Pancreas (tissue), 10 donors: ENCODE data around the gene LYST. TPM values are rescaled to one million over a fixed set of nuclear protein-coding genes. Genes with fewer than 3 reads are reported as not detected.

Experiments
- ATAC-seq, 4 donors: fragments of 200-7000 bp; cut with Tn5 transposase; one replicate each; pipeline versions ENCODE4 v1.8.0 to v1.9.1; 2020; ENCODE audit warnings: mild to moderate bottlenecking in 4 of 4, moderate library complexity in 4 of 4
- DNase-seq, 6 donors: peaks; one replicate each; pipeline ENCODE4 v3.0.0-alpha.2; 2020
- FAIRE-seq: peaks from 2 replicates; lab custom pipeline; 2012; peaks lifted over from hg19 to GRCh38; lab: Jason Lieb, UNC
- H3K27ac ChIP-seq, 4 donors: fragments of 200-600 bp; sonication (generic); 1 replicate in 3 of 4; 2 replicates in 1 of 4; pipeline versions ENCODE4 v1.5.0 to v1.8.0; 2020
- H3K27me3 ChIP-seq, 4 donors: fragments of 200-600 bp; one replicate each; pipeline ENCODE4 v1.8.0; 2021
- H3K36me3 ChIP-seq, 3 donors: fragments of 200-600 bp; sonication (generic) in 1 of 3; one replicate each; pipeline versions ENCODE4 v1.5.0 to v1.8.0; 2020 to 2021
- H3K4me1 ChIP-seq, 3 donors: fragments of 200-600 bp; one replicate each; pipeline ENCODE4 v1.8.0; 2021
- H3K4me3 ChIP-seq, 4 donors: fragments of 200-600 bp; sonication (generic) in 2 of 4; one replicate each; pipeline versions ENCODE4 v1.5.0 to v1.8.0; 2020 to 2021
- H3K9me3 ChIP-seq, 4 donors: fragments of 200-600 bp; one replicate each; pipeline ENCODE4 v1.8.0; 2021
- whole genome bisulfite sequencing, 2 donors: extraction: QIAGEN DNeasy Blood & Tissue Kit; methylation state at CpG; one replicate each; pipeline ENCODE4 v1.1.7; 2013; 5-methylcytosine and 5-hydroxymethylcytosine counted together
- intact Hi-C, 3 donors: fragments of 100-400 bp; cut with DNase I; formaldehyde crosslinking; loops; one replicate each; pipeline versions ENCODE4 v1.11.1 to v1.14.2; 2022
- polyA plus RNA-seq, 2 donors: library from polyadenylated mRNA; stranded (reverse); fragments of 200-250 nt; gene quantifications; one replicate each; pipeline ENCODE4 v1.2.3, GENCODE V29; 2013
- total RNA-seq, 6 donors: library from RNA; stranded (reverse); fragmentation: NEBNext Ultra II Directional in 4 of 6; extraction: Animal tissue kit (Norgen Biotek cat#: 25700) in 4 of 6; gene quantifications; one replicate each; pipeline versions ENCODE4 v1.2.1 to v1.2.4, GENCODE V29; 2021 to 2023
- TF ChIP-seq, protein P1 (sequence below), 4 donors: fragments of 200-600 bp; sonication (generic) in 3 of 4; IDR thresholded peaks; one replicate each; pipeline versions ENCODE4 v1.5.0 to v1.8.0; 2021; ENCODE audit warnings: antibody characterized with exemption in 4 of 4
- donor health status: healthy with polysubstance abuse.
- donor health status: DM: no; HTN: no; CAD: no; lungs with moderate emphysema.
- donor health status: DM: no; HTN: no; CAD: no.
- donor health status: control.
- donor health status: control.
- donor health status: Bipolar disorder and iron deficiency.
- donor health status: DM: yes; HTN: yes; CAD: no.
- donor health status: DM: no; HTN: no; CAD: no.
- donor health status: DM: no; HTN: no; CAD: no.
- donor health status: DM: yes; HTN: yes; CAD: no.

The LYST gene
- total and polyA plus RNA-seq, 8 donors, result 4.3 to 13.7 (median 8.9) TPM

DNA sequence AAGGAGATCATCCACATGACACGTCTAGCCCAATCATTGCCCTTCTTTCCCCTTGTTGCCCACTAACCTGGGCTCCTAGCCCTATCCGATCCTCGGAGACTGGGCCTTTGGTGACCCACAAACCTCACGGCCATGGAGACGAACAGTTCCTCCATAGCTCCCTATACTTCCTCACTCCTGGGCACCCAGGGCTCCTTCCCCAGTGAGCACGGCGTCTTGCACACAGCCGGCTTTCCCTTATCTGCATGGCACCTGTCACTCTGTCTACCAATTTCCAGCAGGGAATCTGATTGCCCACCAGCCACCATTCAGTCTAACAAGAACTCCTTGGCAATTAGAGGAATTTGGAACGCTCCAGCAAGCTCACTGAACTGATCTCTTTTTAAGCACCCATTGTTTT is 220.2 kb downstream of the LYST start:
- Histone ChIP-seq H3K4me3 (no peak overlapping the region), H3K9me3 (no peaks in the 10 kb centered on the region), H3K4me1 (peaks cover 0 to 12% (median 0%) of the 10 kb centered on the region in 3 donors), H3K27me3 (peaks cover 0 to 12% (median 0%) of the 10 kb centered on the region in 4 donors), H3K36me3 (no peaks in the 10 kb centered on the region), H3K27ac (no peak overlapping the region)
- TF ChIP-seq, protein P1, sequence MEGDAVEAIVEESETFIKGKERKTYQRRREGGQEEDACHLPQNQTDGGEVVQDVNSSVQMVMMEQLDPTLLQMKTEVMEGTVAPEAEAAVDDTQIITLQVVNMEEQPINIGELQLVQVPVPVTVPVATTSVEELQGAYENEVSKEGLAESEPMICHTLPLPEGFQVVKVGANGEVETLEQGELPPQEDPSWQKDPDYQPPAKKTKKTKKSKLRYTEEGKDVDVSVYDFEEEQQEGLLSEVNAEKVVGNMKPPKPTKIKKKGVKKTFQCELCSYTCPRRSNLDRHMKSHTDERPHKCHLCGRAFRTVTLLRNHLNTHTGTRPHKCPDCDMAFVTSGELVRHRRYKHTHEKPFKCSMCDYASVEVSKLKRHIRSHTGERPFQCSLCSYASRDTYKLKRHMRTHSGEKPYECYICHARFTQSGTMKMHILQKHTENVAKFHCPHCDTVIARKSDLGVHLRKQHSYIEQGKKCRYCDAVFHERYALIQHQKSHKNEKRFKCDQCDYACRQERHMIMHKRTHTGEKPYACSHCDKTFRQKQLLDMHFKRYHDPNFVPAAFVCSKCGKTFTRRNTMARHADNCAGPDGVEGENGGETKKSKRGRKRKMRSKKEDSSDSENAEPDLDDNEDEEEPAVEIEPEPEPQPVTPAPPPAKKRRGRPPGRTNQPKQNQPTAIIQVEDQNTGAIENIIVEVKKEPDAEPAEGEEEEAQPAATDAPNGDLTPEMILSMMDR (IDR thresholded peaks at IDR 0.05), result no peak
- FAIRE-seq (no peak), DNase-seq (peak in 1 of 6 donors; percentile 23), ATAC-seq (no peak)
- 78 to 81% methylated on average over 9 of the region's 9 CpGs for WGBS, 2 donors
- intact Hi-C loops, result no loop called here

DNA sequence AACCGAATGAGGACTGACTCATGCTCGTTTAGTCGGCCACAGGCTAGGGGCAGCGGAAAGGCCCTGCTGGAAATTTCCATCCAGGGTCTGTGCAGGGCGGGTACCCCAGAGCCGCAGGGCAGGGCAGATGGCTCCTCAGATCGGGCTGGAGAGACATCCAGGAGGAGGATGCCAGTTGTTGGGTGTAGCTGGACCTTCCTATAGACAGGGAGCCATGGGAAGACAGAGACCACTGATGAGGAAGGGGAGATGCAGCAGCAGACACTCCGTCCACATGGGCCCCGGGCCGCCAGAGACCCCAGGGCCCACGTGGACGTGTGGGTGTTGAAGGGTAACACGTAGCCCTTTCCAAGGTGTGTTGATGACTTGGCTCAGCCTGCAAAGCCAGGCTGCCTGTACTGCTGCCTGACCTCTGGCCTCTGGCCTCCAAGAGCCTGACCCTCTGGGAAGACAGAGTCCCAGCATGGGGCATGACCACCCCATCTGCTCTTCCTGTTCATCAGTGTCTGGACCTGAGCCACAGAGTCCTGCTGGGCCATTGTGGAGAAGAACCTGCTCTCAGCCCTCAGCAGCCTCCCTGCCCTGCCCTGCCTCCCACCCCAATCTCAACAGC is 221.9 kb downstream of the LYST start:
- WGBS, 2 donors, result 79 to 82% methylated on average over 13 of the region's 13 CpGs
- DNase-seq, result peak in 1 of 6 donors; percentile 32
- no peaks in the 10 kb centered on the region for H3K9me3 ChIP-seq
- H3K36me3 ChIP-seq, result no peaks in the 10 kb centered on the region
- no peaks in the 10 kb centered on the region for H3K27me3 ChIP-seq
- no peak for FAIRE-seq
- peaks cover 0 to 9% (median 0%) of the 10 kb centered on the region in 3 donors for H3K4me1 ChIP-seq
- no peak overlapping the region for H3K27ac ChIP-seq
- H3K4me3 ChIP-seq, result no peak overlapping the region
- intact Hi-C loops, result no loop called here
- ATAC-seq, result no peak
- TF ChIP-seq, protein P1 (IDR thresholded peaks at IDR 0.05), result no peak

DNA sequence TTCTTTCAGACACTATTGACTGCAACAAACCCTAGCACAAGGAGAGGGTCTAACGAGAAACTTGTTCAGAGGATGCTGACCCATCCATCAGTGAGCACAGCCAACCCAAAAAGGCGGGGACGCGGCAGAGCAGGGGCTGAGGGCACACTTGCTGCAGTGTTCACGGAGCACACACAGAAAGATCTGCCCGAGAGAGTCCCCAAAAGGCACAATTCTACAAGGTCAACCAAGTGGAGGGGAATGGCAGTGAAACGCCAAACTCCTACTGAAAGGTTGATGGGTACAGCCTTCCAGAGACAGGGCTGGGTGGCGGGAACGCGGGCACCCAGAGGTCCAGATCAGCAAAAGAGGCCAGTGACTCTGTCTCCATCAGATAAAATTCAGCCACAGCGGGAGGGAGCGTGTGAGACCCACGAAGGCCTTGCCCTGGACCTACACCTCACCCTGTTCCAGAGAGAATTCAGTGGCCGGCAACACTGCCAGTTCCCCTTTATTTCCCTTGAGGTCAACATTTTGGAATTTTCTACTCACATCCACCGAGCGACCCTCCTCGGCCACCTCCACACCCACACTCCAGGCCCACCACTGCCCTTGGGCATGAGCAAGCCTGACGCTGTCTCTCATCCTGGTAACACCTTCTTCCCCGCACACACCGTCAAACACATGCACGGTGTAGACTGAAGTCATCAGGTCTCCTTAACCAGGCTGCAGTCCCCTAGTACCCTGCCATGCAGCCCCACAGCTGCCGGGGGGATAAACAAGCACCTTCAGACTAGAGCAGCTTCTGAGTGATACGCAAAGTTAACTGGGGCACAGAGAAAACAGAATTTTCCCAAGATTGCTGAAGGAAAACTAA is 222.6 kb downstream of the LYST start:
- Histone ChIP-seq H3K4me3 (no peak overlapping the region), H3K4me1 (peaks cover 0 to 6% (median 0%) of the 10 kb centered on the region in 3 donors), H3K27me3 (no peaks in the 10 kb centered on the region), H3K27ac (no peak overlapping the region), H3K9me3 (no peaks in the 10 kb centered on the region), H3K36me3 (no peaks in the 10 kb centered on the region)
- DNase-seq, result peak in 1 of 6 donors; percentile 32
- TF ChIP-seq, protein P1 (IDR thresholded peaks at IDR 0.05), result no peak
- intact Hi-C loops, result no loop called here
- no peak for ATAC-seq
- FAIRE-seq, result no peak
- 87 to 90% methylated on average over 23 of the region's 23 CpGs for WGBS, 2 donors

DNA sequence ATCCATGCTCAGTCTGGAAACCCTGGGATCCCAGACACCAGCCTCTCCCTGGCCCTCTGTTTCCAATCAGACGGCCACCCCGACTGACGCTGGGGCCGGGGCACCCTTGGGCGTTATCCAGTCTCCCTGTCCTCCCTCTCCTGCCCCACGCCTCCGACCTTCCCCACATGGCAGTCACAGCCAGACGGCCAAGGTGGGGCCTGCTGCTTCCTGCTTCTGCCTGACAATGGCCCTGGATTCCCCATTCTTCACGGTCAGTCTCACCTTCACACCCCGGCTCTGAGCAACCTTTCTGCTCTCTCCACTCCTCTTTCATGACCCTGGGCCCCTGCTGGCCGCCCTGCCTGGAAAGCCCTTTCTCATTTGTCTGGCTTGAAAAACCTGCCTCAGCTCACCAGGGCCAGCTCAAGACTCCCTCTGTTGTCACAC is 223.7 kb downstream of the LYST start:
- DNase-seq (peak in 1 of 6 donors; percentile 53), FAIRE-seq (no peak), ATAC-seq (no peak)
- no peaks in the 10 kb centered on the region for H3K9me3 ChIP-seq
- no peaks in the 10 kb centered on the region for H3K36me3 ChIP-seq
- H3K27ac ChIP-seq, result no peak overlapping the region
- H3K27me3 ChIP-seq, result no peaks in the 10 kb centered on the region
- TF ChIP-seq, protein P1 (IDR thresholded peaks at IDR 0.05), result no peak
- intact Hi-C loops, result no loop called here
- no peak overlapping the region for H3K4me3 ChIP-seq
- 61 to 67% methylated on average over 11 of the region's 11 CpGs for WGBS, 2 donors
- no peaks in the 10 kb centered on the region for H3K4me1 ChIP-seq
